Bronchial epithelial cell (primary cell): ENCODE results near the gene NHLH1. TPM values are rescaled to one million over a fixed set of nuclear protein-coding genes. Genes with fewer than 3 reads are reported as not detected.

Experiments used
- DNase-seq: peaks from one replicate; pipeline ENCODE4 v3.0.0-alpha.2; 2010; ENCODE audit warnings: low read depth
- FAIRE-seq: peaks from 2 replicates; lab custom pipeline; 2011; peaks lifted over from hg19 to GRCh38; lab: Jason Lieb, UNC
- H3K27me3 ChIP-seq: 2 replicates; pipeline ENCODE4 v1.5.1; 2011; ENCODE audit warnings: low read length; ENCODE audit not compliant: control insufficient read depth, insufficient read depth
- H3K36me3 ChIP-seq: 2 replicates; pipeline ENCODE4 v1.5.1; 2011; ENCODE audit warnings: low read length; ENCODE audit not compliant: control insufficient read depth, insufficient read depth
- H3K4me3 ChIP-seq: 2 replicates; pipeline ENCODE4 v1.5.1; 2011; ENCODE audit warnings: mild to moderate bottlenecking, low read depth, low read length, control low read depth
- CTCF ChIP-seq: IDR thresholded peaks from 2 replicates; pipeline ENCODE4 v1.5.1; 2011; ENCODE audit warnings: mild to moderate bottlenecking, moderate library complexity, low read length, control low read depth, inconsistent platforms; ENCODE audit not compliant: insufficient read depth, severe bottlenecking
- total RNA-seq: library from RNA; depleted of rRNA; stranded (reverse); fragments of >200 nt; gene quantifications from 2 replicates; pipeline ENCODE4 v1.2.1, GENCODE V29; 2014

The NHLH1 gene
- total RNA-seq, 1 donor from 2014 or later, result not detected

DNA sequence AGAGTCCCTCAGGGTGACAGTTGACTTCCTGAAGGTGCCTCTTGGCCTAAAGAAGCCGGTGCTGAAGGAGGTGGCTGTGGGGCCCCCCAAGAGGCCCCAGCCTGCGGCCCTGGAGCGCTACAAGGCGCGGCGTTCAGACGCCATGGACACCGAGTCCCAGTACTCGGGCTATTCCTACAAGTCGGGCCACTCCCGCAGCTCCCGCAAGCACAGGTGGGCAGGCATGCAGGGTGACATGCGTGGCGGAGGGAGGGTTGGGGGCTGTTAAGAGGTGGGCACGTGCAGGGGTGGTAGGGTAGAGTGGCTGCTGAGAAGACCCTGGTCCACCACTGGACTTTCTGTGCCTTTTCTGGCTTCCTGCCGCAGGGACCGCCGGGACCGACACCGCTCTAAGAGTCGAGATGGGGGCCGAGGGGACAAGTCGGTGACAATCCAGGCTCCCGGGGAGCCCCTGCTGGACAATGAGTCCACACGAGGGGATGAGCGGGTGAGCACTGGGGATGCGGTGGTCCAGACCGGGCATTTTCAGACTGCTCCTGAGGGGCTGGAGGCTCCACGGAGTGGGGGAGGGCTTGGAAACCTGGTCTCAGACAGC lies 48.9 kb downstream of the NHLH1 start:
- Histone ChIP-seq H3K36me3 (peaks cover 7% of the 10 kb centered on the region), H3K4me3 (no peak overlapping the region), H3K27me3 (no peaks in the 10 kb centered on the region)
- FAIRE-seq (no peak), DNase-seq (no peak)
- no peak for TF ChIP-seq CTCF

GRCh38 chr1:160416369-160416768 lies 49.5 kb downstream of the NHLH1 start:
- no peaks in the 10 kb centered on the region for H3K27me3 ChIP-seq
- FAIRE-seq (no peak), DNase-seq (peak; percentile 60)
- H3K36me3 ChIP-seq, result peaks cover 10% of the 10 kb centered on the region
- H3K4me3 ChIP-seq, result no peak overlapping the region
- peak; percentile 79 for TF ChIP-seq CTCF

- no peak overlapping the region for H3K4me3 ChIP-seq
- H3K27me3 ChIP-seq, result no peaks in the 10 kb centered on the region
- no peak for TF ChIP-seq CTCF
- H3K36me3 ChIP-seq, result peaks cover 11% of the 10 kb centered on the region
- no peak for DNase-seq
- FAIRE-seq, result no peak
Measured at GRCh38 chr1:160418483-160418882, 51.6 kb downstream of the NHLH1 start.

GRCh38 chr1:160419150-160419837 lies 52.4 kb downstream of the NHLH1 start:
- peaks cover 13% of the 10 kb centered on the region for H3K36me3 ChIP-seq
- no peaks in the 10 kb centered on the region for H3K27me3 ChIP-seq
- no peak for TF ChIP-seq CTCF
- DNase-seq (no peak), FAIRE-seq (no peak)
- H3K4me3 ChIP-seq, result no peak overlapping the region

DNA sequence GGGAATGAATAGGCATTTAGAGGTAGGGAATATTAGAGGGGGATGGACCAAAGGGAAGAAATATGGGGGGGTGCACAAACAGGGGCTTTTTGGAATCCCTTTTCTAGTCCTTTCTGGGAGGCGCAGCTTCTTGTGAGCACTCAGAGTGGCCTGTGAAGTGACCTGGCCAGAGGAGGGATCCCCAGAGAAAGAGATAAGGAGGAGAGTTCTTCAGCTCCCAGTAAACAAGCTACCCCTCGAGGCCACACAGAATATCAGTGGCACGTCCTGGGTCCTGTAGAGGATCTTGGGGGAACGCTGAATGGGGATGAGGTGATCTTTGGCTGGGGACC lies 52.9 kb downstream of the NHLH1 start:
- DNase-seq, result no peak
- Histone ChIP-seq H3K27me3 (no peaks in the 10 kb centered on the region), H3K4me3 (no peak overlapping the region), H3K36me3 (peaks cover 14% of the 10 kb centered on the region)
- TF ChIP-seq CTCF, result no peak
- no peak for FAIRE-seq
